ENCODE results near the gene IKBKE. TPM values are rescaled to one million over a fixed set of nuclear protein-coding genes. Genes with fewer than 3 reads are reported as not detected.

Gene IKBKE
- total RNA-seq, 1 experiment from 2014 or later, result 5.1 TPM

GRCh38 chr1:206487970-206488369, 17.7 kb downstream of the IKBKE start:
- ChIA-PET CTCF (no interaction called here), POLR2A (no interaction called here), RAD21 (ENCODE audit: low non-redundant PET in 1 of 2, low total read pairs in 2 of 2, uncharacterized antibody in 2 of 2, unreplicated experiment in 2 of 2) (no interaction called here)
- Histone ChIP-seq H3K4me3 (replicated peaks in 1 of 2; ENCODE audit: low read depth in 1 of 2, low read length in 2 of 2) (no peak overlapping the region), H2AFZ (ENCODE audit: low read depth, low read length, poor library complexity, severe bottlenecking) (no peak overlapping the region), H4K20me1 (ENCODE audit: insufficient read depth) (no peaks in the 10 kb centered on the region), H3K36me3 (ENCODE audit: control insufficient read depth in 1 of 2, insufficient read depth in 2 of 2, low read length in 2 of 2) (no peaks in the 10 kb centered on the region), H3K27ac (ENCODE audit: low read depth, low read length) (no peak overlapping the region), H3K79me2 (ENCODE audit: insufficient read depth, low read length) (no peaks in the 10 kb centered on the region), H3K9ac (ENCODE audit: low read length) (no peak overlapping the region), H3K9me2 (ENCODE audit: insufficient read depth) (no peaks in the 10 kb centered on the region), H3K27me3 (ENCODE audit: insufficient read depth, low read length) (no peaks in the 10 kb centered on the region), H3K4me2 (ENCODE audit: low read length) (no peak overlapping the region), H3K9me3 (ENCODE audit: control insufficient read depth in 1 of 2, insufficient read depth in 1 of 2, low read depth in 1 of 2, low read length in 2 of 2) (no peaks in the 10 kb centered on the region), H3K4me1 (ENCODE audit: control insufficient read depth in 1 of 2, insufficient read depth in 2 of 2, low read length in 2 of 2) (no peaks in the 10 kb centered on the region)
- BruUV-seq (replicated peaks), result no TSS peak
- ATAC-seq (no peak), DNase-seq (ENCODE audit: low read depth, low spot score) (no peak)
- no peak for TF ChIP-seq ELF1 (IDR thresholded peaks at IDR 0.05; ENCODE audit: borderline replicate concordance, low read depth)
- TF ChIP-seq TCF7L2 (IDR thresholded peaks at IDR 0.05; ENCODE audit: borderline replicate concordance, extremely low read depth, insufficient read depth, insufficient read length), result no peak
- no peak for TF ChIP-seq ZBTB33 (IDR thresholded peaks at IDR 0.05; ENCODE audit: extremely low read depth, insufficient replicate concordance, low read length)
- no peak for TF ChIP-seq SP1 (IDR thresholded peaks at IDR 0.05; ENCODE audit: low read depth)
- no peak for TF ChIP-seq MAX (IDR thresholded peaks at IDR 0.05)
- TF ChIP-seq ATF3 (IDR thresholded peaks at IDR 0.05), result no peak
- intact Hi-C loops (cut with micrococcal nuclease), result no loop called here

DNA sequence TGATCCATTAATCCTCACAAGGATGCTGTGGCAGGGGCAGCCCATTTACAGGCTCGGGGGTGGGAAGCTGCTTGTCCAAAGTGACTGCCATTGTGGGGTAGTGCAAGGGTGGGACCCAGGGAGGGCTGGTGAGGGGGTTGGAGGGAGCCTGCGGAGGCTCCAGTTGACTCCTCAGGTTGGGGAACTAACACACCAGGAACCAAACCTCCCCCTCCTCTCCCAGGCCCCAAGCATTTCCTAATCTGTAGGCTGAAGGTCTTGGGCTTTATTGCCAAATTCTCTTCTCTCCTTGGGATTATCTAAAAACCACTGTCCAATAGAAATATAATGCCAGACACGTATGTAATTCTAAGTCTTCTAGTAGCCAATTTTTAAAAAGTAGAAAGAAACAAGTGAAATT, 18.2 kb downstream of the IKBKE start:
- Histone ChIP-seq H3K4me1 (ENCODE audit: control insufficient read depth in 1 of 2, insufficient read depth in 2 of 2, low read length in 2 of 2) (no peaks in the 10 kb centered on the region), H3K9ac (ENCODE audit: low read length) (no peak overlapping the region), H3K4me3 (replicated peaks in 1 of 2; ENCODE audit: low read depth in 1 of 2, low read length in 2 of 2) (no peak overlapping the region), H3K27ac (ENCODE audit: low read depth, low read length) (no peak overlapping the region), H2AFZ (ENCODE audit: low read depth, low read length, poor library complexity, severe bottlenecking) (no peak overlapping the region), H4K20me1 (ENCODE audit: insufficient read depth) (no peaks in the 10 kb centered on the region), H3K4me2 (ENCODE audit: low read length) (no peak overlapping the region), H3K36me3 (ENCODE audit: control insufficient read depth in 1 of 2, insufficient read depth in 2 of 2, low read length in 2 of 2) (no peaks in the 10 kb centered on the region), H3K9me2 (ENCODE audit: insufficient read depth) (no peaks in the 10 kb centered on the region), H3K9me3 (ENCODE audit: control insufficient read depth in 1 of 2, insufficient read depth in 1 of 2, low read depth in 1 of 2, low read length in 2 of 2) (no peaks in the 10 kb centered on the region), H3K27me3 (ENCODE audit: insufficient read depth, low read length) (no peaks in the 10 kb centered on the region), H3K79me2 (ENCODE audit: insufficient read depth, low read length) (no peaks in the 10 kb centered on the region)
- ChIA-PET POLR2A (no interaction called here), CTCF (interaction anchor here (5.5 kb wide), 1 partner anchor 95 kb away, joined by 96 read pairs; no protein-coding TSS in a partner anchor), RAD21 (ENCODE audit: low non-redundant PET in 1 of 2, low total read pairs in 2 of 2, uncharacterized antibody in 2 of 2, unreplicated experiment in 2 of 2) (no interaction called here)
- intact Hi-C loops (cut with micrococcal nuclease), result no loop called here
- TF ChIP-seq, protein P1, sequence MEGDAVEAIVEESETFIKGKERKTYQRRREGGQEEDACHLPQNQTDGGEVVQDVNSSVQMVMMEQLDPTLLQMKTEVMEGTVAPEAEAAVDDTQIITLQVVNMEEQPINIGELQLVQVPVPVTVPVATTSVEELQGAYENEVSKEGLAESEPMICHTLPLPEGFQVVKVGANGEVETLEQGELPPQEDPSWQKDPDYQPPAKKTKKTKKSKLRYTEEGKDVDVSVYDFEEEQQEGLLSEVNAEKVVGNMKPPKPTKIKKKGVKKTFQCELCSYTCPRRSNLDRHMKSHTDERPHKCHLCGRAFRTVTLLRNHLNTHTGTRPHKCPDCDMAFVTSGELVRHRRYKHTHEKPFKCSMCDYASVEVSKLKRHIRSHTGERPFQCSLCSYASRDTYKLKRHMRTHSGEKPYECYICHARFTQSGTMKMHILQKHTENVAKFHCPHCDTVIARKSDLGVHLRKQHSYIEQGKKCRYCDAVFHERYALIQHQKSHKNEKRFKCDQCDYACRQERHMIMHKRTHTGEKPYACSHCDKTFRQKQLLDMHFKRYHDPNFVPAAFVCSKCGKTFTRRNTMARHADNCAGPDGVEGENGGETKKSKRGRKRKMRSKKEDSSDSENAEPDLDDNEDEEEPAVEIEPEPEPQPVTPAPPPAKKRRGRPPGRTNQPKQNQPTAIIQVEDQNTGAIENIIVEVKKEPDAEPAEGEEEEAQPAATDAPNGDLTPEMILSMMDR (IDR thresholded peaks at IDR 0.05 in 2 of 3, conservative IDR thresholded peaks at IDR 0.05 in 1 of 3; ENCODE audit: borderline replicate concordance in 1 of 3, insufficient read depth in 1 of 3, low read depth in 2 of 3, low read length in 2 of 3), result no peak
- no peak for TF ChIP-seq ELF1 (IDR thresholded peaks at IDR 0.05; ENCODE audit: borderline replicate concordance, low read depth)
- DNase-seq (ENCODE audit: low read depth, low spot score), result no peak
- no TSS peak for BruUV-seq (replicated peaks)
- no peak for ATAC-seq
